Mucosa of gallbladder (tissue), 1 donor: ENCODE results near the gene TCEA3. TPM values are rescaled to one million over a fixed set of nuclear protein-coding genes. Genes with fewer than 3 reads are reported as not detected.

ENCODE experiments used
- DNase-seq: peaks from one replicate; pipeline ENCODE4 v3.0.0-alpha.2; 2020; ENCODE audit warnings: low spot score
- total RNA-seq: library from RNA; stranded (reverse); gene quantifications from one replicate; pipeline ENCODE4 v1.2.1, GENCODE V29; 2021
- donor health status: DM: no; HTN: no; CAD: no.

TCEA3 gene
- total RNA-seq, 1 donor from 2014 or later, result 32.0 TPM

DNA sequence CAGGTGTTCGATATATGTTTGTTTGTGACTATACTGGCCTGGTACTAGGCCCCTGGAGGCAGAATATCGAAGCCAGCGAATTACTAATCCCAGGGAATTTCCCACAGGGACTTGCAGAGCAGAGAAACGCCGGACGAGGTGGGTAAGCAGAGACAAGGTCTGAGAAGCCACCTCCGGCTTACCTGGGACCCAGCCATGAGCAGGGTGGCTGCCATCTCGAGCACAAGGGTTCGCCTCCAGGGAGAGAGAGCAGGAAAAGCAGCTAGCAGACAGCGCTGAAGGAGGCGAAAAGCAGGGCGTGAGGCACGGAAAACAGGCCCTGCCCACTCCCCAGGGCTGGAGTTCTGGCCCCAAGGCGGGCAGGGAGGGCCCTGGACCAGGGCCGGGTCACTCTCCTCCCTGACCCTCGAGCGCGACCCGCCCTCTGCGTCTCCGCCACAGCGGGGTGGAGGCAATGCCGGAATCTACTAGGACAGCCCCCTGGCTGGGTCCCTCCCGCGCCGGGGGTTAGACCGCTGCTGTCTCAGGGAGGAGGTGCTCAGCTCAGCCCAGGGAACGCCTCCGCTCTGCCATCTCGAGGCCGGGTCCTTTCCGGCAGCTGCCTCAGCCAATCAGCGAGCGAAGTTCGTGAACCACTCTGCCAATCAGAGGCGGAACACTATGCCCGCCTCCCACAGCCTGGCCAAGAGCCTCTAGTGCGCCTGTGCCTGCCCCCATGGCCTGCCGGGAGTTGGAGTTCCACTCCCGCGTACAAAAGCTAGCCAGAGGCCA is 56.6 kb downstream of the TCEA3 start:
- DNase-seq, result peak; percentile 99

DNA sequence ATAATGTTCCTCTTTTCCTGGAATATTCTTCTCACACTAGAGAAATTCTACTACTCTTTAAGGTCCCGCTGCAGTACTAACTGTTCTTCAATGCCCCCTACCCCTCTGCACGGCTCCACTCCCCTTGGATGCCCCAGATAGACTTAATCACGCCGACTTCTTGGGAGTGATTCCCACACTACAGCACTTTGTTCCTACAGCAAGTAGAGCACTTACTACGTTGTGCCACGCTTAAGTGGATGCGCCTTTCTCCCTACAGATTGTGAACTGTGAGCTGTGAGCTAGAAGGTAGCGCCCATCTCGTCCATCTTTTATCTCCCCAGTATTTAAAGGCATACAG is 57.1 kb downstream of the TCEA3 start:
- DNase-seq, result no peak

DNA sequence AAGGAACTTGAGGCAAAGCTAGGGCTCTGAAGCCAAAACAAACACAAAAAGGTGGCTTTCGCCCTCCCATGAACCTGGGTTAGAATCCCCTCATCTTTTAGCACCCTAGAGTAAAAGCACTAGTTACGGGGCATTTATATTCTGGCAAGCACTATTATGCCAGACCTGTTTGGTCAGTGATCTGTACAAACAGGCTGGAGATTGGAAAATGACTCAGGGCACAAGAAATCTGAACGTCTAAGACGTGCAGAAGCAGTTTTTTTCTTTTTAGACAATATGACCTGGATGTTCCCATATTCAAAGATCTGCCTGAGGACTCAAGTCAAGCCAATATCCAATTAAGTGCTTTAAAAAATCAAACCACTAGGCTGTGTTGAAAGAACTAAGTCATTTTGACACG is 58.0 kb downstream of the TCEA3 start:
- no peak for DNase-seq

DNA sequence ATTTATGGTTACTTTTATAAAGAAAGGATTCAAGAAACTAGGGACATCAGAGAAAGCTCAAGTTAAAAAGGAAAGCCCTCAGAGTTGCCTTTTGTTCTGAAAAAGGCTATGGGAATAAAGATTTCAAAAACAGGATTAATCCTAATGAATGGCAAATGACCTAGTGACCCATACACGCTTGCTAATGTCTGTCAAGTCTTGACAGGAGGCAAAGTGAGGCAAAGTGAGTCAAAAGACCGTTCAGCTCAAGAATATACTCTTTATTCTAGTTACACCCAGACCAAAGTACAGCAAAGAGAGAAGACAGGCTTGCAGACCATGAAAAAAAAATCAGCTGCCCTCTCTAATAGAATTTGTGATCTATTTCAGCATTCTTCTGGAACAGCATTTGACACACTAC is 58.4 kb downstream of the TCEA3 start:
- no peak for DNase-seq

DNA sequence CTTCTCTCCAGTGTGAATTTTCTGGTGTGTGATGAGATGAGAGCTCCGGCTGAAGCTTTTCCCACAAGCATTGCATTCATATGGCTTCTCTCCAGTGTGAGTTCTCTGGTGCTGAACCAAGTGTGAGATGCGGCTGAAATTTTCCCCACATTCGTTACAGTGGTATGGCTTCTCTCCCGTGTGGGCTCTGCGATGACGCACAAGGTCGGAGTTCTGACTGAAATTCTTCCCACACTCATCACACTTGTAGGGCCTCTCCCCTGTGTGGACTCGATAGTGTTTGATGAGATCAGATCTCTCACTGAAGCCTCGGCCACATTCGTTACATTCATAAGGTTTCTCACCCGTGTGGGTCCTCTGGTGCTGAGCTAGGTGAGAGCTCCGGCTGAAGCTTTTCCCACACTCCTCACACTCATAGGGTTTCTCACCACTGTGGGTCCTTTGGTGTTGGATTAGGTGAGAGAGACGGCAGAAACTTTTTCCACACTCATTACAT is 62.3 kb downstream of the TCEA3 start:
- no peak for DNase-seq

DNA sequence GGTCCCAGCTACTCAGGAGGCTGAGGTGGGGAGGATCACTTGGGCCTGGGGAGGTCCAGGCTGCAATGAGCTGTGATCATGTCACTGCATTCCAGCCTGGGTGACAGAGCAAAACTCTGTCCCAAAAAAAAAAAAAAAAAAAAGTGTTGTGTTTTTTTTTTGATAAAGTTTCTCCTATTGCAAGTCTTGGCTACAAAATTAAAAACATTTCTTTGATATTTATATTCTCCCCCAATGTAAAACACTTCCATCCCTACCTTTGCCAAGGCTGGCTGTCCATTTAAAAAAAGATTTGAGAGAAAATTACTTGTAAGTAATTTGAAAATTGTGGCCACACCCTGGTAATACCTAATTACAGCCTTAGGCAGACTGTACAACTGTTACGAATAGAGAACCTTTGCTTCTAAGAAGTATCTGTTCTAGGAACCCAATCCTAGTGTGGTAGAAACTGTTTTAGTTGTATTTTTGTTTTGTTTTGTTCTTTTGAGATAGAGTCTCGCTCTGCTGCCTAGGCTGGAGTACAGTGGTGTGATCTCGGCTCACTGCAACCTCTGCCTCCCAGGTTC is 66.2 kb downstream of the TCEA3 start:
- DNase-seq, result no peak

DNA sequence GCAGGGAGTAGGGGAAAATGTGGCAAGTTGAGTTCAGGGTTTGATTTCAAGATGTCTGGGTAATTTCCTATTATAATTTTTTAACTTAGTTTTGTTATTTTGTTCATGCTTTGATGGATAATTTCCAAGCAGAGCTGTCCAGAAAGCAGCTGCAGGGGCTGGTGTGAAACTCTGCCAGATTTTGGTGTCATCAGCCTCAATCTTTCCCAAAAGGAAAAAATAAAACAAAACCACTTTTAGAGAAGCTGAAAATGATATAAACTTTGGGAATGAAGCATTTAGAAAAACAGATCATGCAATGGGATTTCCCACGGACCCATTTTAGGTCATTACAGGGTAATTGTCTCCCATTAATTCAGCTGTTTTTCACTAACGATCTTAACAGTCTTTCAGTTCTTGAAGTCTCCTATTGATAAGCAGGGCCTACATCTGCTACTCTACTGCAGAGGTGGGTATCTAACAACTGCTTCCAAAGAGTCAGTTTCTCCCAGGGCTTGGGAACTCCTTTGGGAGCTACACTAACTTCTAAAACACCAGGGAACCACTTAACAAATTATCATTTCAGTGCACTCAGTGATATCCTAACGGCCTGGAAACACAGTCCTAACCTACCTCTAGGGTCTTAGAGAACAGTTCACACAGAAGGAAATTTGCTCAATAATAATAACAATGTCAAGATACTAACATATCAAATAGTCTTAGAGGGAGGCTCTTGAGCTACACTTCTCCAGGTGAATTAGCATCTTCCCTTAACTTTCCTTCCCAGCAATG is 67.2 kb downstream of the TCEA3 start:
- no peak for DNase-seq

DNA sequence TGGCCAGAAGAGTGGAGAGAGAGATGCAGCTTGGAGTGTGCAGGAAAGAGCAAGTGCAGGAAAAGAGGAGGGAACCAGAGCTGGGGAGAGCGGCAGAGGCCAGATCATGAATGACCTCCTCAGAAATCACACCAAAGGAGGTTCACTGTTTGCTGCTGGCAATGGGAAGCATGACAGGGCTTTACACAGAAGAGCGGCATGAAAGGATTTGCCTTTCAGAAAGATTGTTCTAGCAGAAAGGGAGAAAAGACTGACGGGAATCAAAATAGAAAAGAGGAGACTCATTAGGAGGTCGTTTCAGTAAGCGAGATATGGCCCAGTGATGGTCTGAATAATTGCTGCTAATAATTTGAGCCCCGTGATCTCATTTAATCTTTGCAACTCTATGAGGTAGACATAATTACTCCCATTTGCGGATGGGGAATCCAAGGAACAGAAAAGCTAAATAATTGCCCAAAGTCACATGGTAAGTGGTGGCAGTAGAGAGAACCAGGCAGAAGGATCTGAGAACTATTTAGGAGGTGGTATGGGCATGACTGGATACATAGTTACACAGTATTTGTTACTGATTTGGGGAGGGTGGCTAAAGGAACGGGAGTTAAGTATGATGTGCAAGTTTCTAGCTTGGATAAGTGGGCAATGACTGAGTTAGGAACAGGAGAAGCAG is 67.9 kb downstream of the TCEA3 start:
- no peak for DNase-seq

DNA sequence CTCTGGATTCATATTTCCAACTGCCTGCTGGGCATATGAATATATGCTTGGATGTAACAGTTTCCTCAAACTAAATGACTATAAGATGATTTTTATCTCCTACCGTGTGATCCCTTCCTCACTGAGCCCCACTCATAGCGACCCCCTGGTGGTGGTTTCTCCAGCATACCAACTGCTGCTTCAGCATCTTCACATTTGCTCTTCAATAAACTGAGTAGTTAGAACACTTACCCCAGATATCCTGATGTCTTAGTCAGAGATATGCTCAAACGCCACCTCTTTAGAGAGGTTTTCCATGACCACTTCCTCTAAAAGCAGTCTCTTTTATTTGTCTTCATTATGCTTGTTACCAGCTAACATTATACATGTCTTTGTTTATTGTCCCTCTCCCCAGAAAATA is 70.3 kb downstream of the TCEA3 start:
- DNase-seq, result no peak

DNA sequence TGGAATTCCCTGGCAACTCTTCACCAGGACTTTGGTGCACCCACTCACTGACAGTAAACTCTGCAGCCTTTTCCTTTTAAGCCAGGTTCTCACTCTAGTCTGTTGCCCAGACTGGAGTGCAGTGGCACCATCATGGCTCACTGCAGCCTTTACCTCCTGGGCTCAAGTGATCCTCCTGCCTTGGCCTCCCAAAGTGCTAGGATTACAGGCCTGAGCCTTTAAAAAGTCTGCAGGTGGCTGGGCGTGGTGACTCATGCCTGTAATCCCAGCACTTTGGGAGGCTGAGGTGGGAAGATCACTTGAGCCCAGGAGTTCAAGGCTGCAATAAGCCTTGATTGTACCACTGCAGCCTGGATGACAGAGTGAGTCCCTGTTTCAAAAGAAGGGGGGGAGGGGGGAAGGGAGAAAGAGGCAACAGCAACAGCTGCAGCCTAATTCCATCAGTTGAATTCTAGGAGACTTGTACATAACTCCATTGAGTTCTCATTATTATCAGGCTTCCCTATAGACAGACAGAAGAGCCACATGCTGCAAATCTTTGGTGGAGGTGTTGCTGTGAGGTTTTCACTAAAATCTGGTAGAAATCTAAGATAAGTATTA is 72.4 kb downstream of the TCEA3 start:
- no peak for DNase-seq

DNA sequence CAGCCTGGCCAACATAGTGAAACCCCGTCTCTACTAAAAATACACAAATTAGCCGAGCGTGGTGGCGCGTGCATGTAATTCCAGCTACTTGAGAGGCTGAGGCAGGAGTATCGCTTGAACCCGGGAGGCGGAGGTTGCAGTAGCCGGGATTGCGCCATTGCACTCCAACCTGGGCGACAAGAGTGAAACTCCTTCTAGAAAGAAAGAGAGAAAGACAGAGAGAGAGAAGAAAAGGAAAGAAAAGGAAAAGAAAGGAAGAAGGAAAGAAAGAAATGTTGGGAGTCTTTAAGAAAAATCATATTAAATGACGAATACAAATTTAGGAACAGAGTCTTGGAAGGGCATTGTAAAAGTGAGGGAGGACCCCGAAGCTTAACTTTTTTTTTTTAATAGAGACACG is 78.6 kb downstream of the TCEA3 start:
- no peak for DNase-seq

DNA sequence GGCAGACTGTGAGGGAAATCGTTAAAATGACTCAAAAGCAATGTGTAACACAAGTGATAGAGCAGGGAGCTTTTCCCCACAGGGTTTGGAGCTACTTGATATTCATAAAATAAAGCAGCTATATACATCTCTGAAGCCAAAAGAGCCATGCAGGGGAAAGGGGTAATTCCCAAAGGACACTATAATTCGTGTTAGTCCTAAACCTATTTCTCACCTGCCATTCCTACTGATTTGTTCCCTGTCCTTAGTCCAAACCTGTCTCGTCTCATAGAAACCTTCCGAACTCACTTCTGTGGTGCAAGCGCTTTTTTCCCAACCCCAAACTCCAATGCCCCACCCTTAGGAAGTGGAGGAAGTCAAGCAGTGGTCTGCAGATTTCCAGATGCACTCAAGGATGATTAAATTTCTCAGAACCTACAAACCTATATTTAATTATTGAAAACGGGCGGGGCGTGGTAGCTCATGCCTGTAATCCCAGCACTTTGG is 79.5 kb downstream of the TCEA3 start:
- no peak for DNase-seq

DNA sequence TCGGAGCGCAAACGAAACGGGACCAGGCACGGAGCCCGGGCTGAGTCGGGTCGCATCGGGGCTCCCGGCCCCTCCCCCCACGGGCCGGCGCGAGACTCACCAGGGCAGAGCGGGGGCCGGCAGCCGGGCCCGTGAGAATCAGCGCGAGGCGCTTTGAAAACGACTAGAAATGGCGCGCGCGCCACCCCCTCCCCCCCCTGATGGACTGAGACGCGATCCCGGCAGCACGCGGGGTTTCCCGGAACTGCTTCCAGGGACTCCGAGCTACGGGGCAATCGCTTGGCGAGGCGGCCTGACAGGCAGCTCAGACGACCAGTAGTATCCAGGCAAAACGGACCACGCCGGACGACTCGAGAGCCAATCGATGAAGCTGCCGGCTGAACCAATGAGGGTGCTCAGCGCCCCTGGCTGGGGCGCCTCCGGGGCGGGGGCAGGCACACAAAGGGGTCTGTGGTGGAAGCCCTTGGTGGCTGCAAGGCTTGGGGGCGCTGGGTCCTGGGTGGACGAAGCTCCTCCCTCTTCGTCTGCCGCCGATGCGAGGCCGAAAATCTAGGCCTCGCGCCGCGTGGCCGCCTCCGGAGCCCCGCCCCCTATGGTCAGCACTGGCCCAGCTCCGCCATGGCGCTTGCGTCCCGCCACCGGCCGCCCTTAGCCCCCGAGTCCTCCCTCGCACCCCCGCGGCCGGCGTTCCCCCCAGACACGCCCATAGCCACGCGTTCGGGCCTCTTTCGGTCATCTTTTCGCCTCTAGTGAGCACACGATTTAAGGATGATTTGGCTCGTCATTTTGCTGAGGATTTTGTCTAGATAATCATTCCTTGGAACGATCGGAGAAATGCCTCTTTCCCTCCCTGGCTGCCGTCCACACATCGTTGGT is 80.2 kb downstream of the TCEA3 start, which contains the start of gene HNRNPR:
Gene HNRNPR (minus strand): TSS at position 174 of the 876 bp plus-strand sequence. CDS start 3,276 bp downstream, outside the sequence.
- peak; percentile 100 for DNase-seq

DNA sequence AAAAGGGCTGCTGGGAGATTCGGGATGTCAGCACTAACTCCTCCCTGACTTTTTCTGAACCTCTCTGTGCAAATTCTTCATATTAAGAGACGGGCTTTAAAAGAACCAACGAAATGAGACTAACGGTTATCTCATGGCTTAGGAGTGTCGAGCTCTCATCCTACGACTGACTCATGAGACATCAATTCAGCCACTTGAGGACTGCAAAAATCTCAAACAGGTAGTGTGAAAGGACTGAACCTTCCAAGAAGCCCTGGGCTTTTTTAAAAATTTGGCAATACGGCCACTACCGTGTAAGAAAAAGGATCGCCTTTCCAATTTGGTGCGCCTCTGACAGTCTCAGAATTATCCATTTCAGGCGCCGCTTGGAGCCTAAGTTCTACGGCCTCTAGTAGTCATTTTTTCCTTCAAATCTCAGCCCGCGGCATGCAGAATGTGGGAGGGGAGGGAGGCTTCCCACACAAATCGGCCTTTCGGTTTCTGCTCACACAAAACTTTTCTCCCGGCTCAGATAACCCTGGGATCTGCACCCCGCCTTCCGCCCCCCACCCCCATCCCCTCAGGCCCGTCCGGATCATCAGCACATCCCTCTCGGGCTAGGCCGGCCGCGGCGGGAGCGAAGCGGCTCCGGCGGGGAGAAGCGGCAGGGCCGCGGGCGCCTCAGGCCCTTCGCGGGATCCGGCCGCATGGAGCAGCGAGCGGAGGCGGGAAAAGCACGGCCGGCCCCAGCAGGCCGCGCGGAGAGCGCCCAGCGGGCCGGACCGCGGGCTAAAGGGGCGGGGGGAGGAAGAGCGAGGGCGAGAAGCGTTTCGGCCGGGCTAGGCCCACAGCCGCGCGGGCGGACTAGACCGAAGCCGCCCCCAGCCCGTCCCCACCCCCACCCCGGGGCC is 81.1 kb downstream of the TCEA3 start:
- no peak for DNase-seq

DNA sequence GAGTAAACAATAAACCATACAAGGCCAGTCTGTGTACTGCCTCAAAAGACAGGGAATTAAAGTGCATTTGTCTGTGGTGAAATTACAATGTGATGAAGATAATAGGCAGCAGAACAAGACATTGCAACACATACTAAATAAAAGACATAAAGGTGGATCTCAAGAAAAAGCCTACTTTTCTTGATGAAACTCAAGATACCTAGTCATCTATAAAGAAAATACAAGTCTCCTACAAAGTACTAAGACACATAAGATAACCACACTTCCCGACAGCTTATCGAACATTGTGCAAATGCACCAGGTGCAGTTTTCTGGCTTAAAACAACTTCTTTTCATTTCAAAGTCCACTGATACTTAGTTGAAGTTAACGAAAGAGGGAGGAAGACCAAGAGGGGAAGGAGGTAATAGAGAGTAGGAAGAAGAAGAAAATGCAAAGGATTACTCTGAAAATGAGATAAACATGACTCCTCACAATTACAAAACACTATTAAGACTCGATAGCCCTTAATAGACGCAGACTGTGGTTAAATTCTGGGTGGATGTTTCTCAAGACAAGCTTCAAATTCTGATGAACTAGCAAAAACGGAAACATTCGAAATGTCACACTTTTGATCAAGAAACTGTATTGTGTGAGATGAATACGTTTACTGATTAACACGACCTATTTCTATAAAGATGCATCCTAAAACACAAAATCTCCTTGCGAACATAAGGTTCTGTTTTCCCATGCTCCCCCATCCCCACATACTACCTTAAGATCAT is 82.4 kb downstream of the TCEA3 start:
- no peak for DNase-seq

DNA sequence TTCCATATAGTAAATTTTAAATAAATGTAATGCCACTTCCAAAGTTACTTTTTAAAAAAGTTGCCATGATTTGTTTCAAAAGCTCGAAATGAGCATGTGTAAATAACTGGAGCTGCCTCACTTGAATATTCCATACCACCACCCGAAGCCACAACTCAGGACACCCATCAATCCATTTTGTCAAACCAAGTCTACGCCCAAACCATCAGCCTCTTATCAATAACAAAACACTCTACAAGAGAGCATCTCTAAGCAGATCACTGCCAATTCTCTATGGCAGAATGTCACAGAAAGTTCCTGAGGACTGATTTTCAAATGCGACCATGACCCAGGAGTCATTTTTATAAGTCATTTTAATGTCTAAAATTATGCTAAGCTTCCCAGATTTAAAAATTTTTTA is 84.9 kb downstream of the TCEA3 start:
- DNase-seq, result no peak

DNA sequence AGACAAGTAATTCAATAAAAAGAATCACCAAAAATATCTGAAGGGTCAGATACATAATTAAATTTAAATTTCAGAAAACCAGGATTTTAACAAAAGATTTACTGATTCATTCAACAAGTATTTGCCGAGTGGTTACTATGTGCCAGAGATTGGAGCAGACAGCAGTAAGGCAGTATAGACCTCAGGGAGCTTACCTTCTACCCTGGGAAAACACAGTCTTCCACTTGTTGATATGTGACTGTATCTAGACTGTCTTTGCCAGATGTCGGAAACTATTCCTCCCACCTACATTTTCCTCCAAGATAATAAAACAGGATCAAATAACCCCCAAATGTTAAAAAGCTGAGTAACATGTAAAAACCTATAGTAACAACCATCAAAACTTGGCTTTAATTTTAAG is 86.7 kb downstream of the TCEA3 start:
- DNase-seq, result no peak

DNA sequence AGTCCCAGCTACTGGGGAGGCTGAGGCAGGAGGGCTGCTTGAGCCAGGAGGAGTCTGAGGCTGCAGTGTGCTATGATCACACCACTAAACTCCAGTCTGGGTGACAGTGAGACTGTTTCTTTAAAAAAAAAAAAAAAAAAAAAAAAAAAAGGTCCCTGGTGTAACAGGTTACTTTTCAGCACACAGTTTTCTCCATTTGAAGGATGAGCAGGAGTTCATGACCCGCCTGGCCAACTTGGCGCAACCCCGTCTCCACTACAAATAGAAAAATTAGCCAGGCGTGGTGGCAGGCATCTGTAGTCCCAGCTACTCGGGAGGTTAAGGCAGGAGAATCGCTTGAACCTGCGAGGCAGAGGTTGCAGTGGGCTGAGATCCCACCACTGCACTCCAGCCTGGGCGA is 92.8 kb downstream of the TCEA3 start:
- DNase-seq, result no peak
